ENCODE data around the gene QSOX2.

- TF ChIP-seq POLR2A (IDR thresholded peaks at IDR 0.05) = no peak
- TF ChIP-seq, protein P1, sequence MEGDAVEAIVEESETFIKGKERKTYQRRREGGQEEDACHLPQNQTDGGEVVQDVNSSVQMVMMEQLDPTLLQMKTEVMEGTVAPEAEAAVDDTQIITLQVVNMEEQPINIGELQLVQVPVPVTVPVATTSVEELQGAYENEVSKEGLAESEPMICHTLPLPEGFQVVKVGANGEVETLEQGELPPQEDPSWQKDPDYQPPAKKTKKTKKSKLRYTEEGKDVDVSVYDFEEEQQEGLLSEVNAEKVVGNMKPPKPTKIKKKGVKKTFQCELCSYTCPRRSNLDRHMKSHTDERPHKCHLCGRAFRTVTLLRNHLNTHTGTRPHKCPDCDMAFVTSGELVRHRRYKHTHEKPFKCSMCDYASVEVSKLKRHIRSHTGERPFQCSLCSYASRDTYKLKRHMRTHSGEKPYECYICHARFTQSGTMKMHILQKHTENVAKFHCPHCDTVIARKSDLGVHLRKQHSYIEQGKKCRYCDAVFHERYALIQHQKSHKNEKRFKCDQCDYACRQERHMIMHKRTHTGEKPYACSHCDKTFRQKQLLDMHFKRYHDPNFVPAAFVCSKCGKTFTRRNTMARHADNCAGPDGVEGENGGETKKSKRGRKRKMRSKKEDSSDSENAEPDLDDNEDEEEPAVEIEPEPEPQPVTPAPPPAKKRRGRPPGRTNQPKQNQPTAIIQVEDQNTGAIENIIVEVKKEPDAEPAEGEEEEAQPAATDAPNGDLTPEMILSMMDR (IDR thresholded peaks at IDR 0.05) = no peak
- TF ChIP-seq EP300 (IDR thresholded peaks at IDR 0.05) = no peak
Measured at GRCh38 chr9:136249877-136250559, 4.4 kb upstream of the QSOX2 start.
